HG02588 (cell line): ENCODE measurements around the gene CIITA.
A peak's percentile ranks its signal among the peaks of the same experiment; 100 is the strongest.

Experiments
- ATAC-seq: cut with Tn5 transposase; IDR thresholded peaks from one replicate; pipeline ENCODE4 v1.9.1; 2021; ENCODE audit warnings: mild to moderate bottlenecking, moderate library complexity; ENCODE audit not compliant: unreplicated experiment

CIITA gene

GRCh38 chr16:10879681-10880589 is 2.9 kb downstream of the CIITA start:
- no peak for ATAC-seq

- no peak for ATAC-seq
Observed at GRCh38 chr16:10880594-10881452, 3.8 kb downstream of the CIITA start.

DNA sequence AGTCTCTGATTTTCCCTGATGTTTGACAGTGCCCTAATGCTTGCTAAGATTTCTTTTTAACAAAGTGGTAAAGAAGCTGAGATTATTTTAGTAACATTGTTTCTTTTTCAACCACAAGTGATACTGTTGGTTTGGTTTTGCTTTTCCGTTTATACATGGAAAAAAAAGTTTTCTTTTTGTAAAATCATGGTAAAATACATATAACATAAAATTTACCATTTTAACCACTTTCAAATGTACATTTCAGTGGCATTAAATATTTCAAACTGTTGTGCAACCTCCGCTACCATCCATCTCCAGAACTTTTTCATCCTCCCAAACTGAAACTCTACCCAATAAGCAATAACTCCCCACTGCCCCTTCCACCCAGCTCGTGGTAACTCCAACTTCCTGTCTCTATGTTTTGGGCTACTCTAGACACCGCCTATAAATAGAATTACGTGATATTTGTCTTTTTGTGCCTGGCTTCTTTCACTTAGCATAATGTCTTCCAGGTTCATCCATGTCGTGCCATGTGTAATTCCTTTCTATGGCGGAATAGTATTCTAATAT is 4.6 kb downstream of the CIITA start:
- no peak for ATAC-seq

DNA sequence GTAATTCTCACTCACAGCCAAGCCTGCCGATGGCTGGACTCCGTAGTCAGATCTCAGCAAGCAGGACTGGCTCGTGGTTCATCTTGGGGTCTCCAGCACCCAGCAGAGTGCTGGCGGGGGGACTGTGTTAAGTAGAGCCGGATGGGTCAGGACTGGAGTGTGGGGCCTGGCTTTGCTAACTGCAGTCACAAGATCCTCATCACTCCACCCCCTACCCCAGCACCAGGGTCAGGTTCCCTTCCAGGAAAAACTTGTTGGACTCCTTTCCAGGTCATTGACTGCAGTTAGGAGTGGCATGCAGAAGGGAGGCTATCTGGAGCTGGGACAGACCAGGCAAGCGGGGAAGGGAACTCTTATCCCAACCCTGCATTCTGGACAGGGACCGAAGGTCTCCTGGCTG is 6.0 kb downstream of the CIITA start:
- ATAC-seq, result no peak

DNA sequence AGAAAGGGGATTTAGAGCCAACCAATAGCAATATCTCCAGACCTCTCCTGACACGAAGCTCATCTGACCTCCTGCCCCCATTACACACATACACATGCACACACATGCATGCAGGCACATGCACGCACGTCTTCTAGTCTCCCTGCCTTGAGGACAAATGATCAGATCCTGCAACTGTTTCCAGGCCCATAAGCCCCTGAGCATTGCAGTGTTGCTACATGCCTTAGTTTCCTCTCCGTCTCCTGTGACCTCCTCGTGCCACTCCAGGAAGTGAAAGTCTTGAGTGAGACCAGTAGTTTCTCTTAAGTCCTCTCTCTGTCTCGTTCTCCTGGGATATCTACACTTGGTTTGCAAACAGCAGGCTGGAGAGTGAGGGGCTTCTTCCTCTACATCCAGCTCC is 8.2 kb downstream of the CIITA start:
- ATAC-seq, result no peak

DNA sequence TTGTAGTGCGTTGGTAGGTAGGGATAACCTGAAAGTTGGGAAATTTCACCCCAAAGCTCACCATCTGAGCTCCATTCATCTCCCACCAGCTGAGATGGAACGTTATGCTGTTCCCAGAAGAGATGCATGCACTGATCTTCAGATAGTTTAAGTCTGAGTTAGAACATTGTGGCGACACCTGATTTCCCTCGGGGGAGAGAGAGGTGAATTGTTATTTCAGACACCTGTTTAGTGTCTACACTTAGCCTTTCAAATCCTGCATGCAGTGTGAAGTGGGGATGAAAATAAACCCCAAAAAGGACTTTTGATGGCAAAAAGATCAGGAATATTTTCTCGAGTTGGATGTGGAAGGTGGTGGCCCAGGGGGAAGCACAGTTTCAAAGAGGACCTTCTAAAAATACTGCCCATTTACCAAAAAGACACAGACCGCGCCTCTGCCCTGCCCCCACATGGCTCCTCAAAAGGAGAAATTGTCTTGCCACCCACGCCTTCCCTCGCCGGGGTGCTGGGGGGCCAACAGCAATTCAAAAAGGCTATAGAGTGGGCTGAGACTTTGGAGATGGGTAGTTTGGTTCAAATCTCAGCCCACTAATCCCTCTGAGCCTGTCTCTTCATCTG is 11.4 kb downstream of the CIITA start:
- ATAC-seq, result no peak

DNA sequence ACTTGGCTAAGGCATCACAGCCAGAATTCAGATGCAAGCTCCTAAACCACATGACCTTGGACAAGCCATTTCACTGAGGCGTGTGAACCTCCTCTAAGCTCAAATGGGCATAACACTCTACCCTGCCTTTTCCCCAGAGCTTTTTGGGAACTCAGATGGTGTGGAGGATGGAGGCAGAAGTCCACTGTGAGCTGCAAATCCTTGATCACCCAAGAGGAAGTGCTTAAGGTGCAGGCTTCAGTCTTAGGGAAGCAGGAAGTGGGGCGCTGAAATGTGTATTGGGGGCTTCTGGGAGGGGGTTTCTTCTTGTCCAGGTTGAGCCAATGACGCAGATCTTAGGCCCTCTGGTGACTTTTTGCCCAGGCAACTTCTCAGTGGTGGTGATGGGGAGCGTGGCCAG is 12.9 kb downstream of the CIITA start:
- no peak for ATAC-seq

DNA sequence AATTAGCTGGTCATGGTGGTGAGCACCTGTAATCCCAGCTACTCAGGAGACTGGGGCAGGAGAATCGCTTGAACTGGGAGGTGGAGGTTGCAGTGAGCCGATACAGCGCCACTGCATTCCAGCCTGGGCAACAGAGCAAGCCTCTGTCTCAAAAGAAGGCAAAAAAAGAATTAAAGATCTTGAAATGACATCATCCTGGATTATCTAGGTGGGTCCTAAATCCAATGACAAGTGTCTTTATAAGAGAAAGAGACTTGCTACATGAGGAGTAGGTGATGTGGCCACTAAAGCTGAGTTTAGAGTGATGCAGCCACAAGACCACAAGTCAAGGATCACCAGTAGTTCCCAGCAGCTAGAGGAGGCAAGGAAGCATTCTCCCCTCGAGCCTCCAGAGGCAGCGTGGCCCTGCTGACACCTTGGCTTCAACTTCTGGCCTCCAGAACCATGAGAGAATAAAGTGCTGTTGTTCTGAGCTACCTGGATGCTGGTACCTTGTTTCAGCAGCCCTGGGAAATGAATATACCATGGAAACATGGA is 15.8 kb downstream of the CIITA start:
- no peak for ATAC-seq

GRCh38 chr16:10895053-10895946 is 18.3 kb downstream of the CIITA start:
- no peak for ATAC-seq

DNA sequence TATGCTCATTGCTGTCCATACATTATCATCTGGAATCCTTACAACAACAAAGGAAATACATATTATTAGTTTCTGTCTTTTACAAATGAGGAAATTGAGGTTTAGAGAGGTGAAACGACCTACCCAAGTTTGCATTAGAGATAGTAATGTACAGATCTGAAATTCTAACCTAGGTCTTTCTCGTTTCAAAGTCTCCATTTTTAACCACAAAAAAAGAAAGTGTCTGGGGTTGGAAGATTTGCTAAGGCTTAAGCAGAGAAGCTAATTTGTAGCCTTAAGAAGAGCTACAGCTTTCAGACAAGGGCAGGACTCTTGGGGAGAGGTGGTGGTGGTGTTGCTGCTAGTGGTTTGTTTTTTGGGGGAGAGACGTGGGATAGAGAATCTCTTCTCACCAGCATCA is 19.2 kb downstream of the CIITA start:
- ATAC-seq, result no peak

GRCh38 chr16:10896723-10897122 is 19.7 kb downstream of the CIITA start:
- no peak for ATAC-seq

- peak; percentile 64 for ATAC-seq
Observed at GRCh38 chr16:10897134-10897533, 20.1 kb downstream of the CIITA start.

DNA sequence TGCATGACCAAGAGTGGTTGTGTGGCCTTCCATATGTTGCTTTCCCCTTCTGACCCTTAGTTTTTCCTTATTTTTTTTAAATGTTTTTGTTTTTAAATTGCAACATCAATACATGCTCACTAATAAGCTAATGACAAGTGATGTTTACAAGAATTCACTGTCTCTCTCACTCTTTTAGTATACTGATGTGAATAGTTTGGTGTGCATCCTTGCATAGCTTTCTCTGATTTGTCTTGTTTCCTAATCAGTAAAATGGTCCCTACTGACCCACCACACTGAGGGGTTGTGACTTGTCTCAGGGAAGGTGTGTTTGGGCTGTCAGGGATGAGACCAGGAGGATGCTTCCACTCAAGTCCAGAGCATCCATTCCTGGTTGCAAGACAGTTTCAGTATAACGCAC is 26.0 kb downstream of the CIITA start:
- ATAC-seq, result no peak

- ATAC-seq, result no peak
Observed at GRCh38 chr16:10906482-10906881, 29.5 kb downstream of the CIITA start.

GRCh38 chr16:10906914-10907756 is 30.1 kb downstream of the CIITA start:
- no peak for ATAC-seq

- ATAC-seq, result no peak
Observed at GRCh38 chr16:10907757-10908045, 30.7 kb downstream of the CIITA start.

DNA sequence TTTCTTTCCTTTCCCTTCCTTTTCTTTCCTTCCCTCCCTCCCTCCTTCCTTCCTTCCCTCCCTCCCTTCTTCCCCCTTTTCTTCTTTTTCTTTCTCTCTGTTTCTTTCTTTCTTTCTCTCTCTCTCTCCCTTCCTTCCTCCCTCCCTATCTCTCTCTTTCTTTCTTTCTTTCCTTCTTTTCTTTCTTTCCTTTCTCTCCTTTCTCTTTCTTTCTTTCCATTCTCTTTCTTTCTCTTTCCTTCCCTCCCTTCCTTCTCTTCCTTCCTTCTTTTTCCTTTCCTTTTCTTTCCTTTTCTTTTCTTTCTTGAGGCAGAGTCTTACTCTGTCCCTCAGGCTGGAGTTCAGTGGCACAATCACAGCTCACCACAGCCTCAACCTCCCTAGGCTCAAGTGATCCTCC is 34.3 kb downstream of the CIITA start:
- ATAC-seq, result no peak

- no peak for ATAC-seq
Observed at GRCh38 chr16:10916534-10916933, 39.5 kb downstream of the CIITA start.

DNA sequence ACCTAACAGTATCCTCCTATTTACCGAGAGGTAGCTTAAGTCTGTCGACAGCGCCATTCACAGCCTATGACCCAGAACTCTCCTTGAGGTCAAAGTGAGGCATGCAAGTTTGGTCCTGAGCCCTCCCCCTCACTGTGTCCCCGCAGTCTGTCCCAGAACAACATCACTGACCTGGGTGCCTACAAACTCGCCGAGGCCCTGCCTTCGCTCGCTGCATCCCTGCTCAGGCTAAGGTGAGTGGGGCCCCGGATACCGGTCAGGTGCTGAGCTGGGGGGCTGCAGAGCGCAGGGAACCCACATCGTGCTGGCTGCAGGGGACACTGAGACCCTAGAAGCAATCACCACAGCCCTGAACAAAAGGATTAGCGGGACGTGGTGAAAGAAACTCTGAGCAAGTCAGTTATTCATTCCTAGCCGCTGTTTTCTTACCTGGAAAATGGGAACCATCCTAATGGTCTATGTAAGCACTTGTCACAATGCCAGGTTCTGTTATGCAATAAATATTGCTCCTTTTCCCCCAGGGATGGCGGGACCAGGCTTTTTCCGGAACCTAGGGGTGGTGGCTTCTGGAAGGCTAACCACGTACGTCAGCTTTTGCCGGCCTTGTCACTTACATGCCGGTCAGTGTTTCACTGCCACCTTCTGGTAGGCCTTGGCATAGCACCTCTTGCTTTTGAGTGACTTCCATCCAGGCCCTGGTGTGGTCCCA is 41.4 kb downstream of the CIITA start:
- ATAC-seq, result peak; percentile 49
